Tibial nerve (tissue), 4 donors: ENCODE data around the gene MMP17.

Experiments
- CTCF ChIP-seq, 5 experiments: fragments of 200-600 bp in 3 of 5; fragments of 450-650 bp in 2 of 5; sonication (generic) in 3 of 5; IDR thresholded peaks; one replicate each; pipeline ENCODE4 v1.5.1; 2016 to 2019; ENCODE audit warnings: antibody characterized with exemption in 5 of 5, mild to moderate bottlenecking in 3 of 5, moderate library complexity in 2 of 5
- EP300 ChIP-seq, 2 donors: sonication (generic); formaldehyde crosslinking; IDR thresholded peaks; one replicate each; pipeline ENCODE4 v1.6.1; 2017; ENCODE audit warnings: antibody characterized with exemption in 2 of 2, mild to moderate bottlenecking in 1 of 2
- POLR2A ChIP-seq, 2 donors: fragments of 450-650 bp; IDR thresholded peaks; one replicate each; pipeline ENCODE4 v1.6.1; 2017; ENCODE audit warnings: antibody characterized with exemption in 2 of 2, mild to moderate bottlenecking in 2 of 2, moderate library complexity in 2 of 2

- TF ChIP-seq CTCF (IDR thresholded peaks at IDR 0.05) (no peak), EP300 (IDR thresholded peaks at IDR 0.05) (no peak), POLR2A (IDR thresholded peaks at IDR 0.05) (no peak)
Observed at GRCh38 chr12:131808744-131809371, 19.3 kb upstream of the MMP17 start.
